HPDE6-E6E7 (cell line): ENCODE data around the gene CCDC116.
"Not testable (repeated sequence)": the region's sequence is repeated elsewhere in the genome, so short reads cannot be mapped to it uniquely, and the experiment has no call there.

Source experiments
- DNase-seq: peaks from one replicate; pipeline ENCODE4 v3.0.0; 2011; ENCODE audit warnings: missing footprints; ENCODE audit errors: extremely low spot score

CCDC116 gene, protein sequence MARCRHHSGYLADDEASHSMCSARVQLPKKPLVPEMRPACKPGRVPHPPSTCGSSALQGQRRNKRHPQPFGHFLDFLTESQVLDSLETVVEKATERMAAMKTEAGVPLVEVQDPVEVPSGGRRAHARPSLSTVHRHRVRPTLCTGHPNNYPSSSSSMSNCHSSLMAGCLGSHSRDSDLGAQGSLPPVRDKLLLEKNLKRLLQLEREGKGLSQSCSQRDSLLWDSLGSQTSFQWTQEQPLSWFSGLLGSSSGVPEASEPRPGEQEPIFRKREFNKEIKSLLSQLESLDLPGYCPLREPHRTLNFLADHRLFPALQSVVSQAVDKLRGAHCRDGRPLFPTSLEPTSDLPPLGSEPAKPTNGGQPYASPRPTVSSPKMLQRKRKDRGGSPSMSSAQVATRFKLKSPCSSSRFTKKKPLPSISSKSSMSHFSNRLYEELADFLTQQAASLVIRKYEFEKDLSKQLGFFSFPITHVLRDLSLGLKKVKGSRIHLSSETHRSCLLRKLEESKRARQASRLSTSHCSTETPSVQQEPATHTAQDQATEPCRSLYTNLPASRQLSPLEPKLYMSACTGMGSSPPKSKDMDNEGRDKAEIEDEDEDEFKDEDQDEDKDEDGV

GRCh38 chr22:21632237-21632895 is at the start of gene CCDC116:
TSS of gene CCDC116 (plus strand) at chr22:21632760. CDS start at chr22:21633182, 422 bp downstream.
- no peak for DNase-seq

GRCh38 chr22:21582801-21583740 is 49.5 kb upstream of the CCDC116 start:
- DNase-seq: no peak

DNA sequence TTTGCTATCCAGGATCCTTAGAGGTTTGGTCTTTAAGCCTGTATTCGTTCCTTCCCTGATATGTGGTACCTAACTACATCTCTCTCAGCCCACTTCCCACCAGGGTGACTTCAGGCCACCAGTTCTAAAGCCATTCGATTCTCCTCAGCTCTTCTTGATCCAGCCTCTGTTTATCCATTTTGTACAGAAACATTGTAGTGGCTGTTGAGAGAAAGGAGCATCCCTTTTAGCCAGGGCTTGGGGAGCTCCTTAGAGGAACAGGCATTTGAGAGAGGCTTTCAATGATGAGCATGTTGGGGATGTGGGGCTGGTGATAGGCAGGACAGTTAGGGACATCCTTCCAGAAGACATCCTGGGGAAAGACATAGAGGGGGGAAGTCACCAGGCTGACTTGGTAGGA is 47.2 kb upstream of the CCDC116 start:
- no peak for DNase-seq

DNA sequence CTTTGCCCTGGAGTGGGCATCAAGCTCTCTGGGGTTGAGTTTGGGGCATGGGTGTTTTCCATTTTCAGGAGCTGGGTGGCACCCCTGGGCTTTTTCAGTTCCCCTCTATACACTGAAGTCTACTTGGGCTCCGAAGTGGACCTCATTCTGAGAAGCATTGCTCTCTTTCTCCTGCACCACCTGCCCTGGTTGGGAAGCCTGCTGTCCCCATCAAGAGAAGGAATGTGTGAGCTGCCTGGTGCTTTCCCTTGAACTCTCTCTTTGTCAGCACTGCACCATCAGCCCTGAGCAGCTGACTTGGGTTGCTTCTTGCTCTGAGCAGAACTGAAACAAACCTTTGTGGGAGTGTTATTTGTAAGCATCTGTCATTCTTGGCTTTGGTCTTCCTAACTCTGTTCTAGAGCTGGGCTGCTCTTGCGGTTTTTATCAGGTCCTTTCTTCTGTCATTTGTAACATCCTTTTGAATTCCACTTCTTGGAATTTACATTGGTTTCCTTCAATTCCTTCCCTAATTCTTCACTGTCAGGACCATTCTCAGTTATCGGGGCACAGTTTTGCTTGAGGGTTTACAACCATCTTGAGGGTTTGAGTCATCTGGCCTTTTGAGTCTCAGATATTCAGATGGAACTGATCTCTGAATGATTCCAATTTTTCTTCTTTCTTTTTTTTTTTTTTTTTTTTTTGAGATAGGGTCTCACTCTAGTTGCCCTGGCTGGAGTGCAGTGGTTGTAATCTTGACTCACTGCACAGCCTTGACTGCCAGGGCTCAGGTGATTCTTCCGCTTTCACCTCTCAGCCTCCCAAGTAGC is 44.6 kb upstream of the CCDC116 start:
- no peak for DNase-seq

DNA sequence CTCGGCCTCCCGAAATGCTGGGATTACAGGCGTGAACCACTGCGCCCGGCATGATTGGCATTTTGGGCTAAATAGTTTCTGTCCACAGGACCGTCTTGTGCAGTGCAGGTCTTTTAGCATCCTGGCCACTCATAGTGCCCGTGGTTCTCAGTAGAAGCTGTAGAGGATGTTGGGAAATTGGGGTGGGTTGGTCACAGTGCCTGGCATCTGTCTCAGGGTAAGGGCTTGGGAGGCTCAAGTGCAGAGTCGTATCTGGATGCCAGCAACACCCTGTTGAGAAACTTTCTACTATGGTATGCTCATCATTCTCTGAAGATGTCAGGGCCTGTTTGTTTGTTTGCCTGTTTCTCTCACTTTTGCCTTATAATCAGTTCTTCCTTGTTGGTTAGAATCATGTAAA is 43.2 kb upstream of the CCDC116 start:
- no peak for DNase-seq

DNA sequence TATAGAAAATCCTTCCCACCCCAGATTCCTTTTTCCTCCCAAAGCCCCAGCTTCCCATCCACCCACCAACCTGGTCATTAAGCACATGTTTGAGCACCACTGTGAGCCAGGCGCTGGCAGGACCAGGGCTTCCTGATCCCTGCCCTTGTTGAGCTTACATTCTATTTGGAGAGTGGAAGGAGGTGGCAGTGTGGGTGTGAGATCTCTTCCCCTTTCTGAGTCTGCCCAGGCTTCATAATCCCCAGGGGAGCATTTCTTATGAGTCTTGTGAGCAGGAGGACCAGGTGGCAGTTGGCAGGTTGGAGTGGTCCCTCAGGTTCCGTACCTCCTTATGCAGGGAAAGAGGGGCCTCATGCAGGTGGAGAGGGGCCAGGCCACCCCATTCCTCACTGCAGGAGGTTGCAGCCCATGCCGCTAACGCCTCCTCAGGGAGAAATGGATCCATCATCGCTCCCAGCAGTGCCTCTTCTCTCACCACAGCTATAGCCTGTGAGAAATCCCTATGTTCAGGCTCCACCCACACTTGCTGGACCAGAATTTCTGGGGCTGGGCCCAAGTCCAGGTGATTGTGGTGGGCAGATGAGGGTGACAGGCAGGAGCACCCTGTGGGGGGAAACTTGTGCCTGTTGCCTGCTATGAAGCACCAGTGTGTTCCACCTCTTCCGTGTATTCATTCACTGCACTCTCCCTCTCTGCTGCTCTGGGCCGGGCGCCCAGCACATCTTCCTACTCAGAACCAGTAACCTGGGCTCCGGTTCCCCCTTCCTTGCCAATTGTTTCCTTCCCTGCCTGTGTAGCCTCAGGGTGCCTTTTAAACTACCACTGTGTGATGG is 41.5 kb upstream of the CCDC116 start:
- DNase-seq: no peak

- no peak for DNase-seq
Observed at GRCh38 chr22:21591695-21592094, 40.9 kb upstream of the CCDC116 start.

- no peak for DNase-seq
Observed at GRCh38 chr22:21592422-21592821, 40.1 kb upstream of the CCDC116 start.

DNA sequence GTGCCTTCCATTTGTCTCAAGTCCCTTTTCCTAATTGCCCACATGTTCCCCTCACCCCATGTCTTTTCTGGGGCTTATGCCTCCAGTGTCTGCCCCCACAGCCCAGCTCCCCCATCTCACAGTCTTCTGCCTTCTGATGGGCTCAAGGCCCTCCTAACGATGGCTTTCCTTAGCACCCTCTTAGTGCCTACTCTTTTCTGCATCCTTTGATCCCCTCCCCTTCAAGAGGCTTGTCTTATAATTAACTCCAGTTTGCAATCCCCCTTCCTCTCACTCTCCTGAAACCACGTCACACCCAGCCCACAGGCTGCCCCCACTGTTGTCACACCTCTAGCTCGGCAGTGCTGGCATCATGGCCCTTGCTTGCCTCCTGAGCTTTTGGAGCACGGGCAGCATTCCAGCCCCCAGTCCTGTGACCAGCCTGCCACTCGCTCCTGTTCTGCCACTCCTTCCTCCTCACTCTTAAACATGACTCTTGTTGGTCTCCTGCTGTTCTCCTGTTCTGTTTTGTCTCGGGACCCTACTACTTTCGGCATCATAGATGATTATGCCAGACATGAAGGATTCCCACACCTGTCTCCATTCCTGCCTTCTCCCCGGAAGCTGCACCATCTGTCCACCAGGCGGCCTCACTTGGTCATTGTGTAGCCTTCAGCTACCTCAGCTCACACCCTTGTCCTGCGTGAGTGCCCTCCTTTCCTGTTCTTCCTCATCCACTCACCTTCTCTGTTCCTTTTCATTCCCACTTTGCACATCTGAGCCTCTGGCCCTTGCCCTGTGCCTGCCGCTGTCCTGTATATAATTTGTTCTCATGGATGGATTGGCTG is 38.9 kb upstream of the CCDC116 start:
- no peak for DNase-seq

DNA sequence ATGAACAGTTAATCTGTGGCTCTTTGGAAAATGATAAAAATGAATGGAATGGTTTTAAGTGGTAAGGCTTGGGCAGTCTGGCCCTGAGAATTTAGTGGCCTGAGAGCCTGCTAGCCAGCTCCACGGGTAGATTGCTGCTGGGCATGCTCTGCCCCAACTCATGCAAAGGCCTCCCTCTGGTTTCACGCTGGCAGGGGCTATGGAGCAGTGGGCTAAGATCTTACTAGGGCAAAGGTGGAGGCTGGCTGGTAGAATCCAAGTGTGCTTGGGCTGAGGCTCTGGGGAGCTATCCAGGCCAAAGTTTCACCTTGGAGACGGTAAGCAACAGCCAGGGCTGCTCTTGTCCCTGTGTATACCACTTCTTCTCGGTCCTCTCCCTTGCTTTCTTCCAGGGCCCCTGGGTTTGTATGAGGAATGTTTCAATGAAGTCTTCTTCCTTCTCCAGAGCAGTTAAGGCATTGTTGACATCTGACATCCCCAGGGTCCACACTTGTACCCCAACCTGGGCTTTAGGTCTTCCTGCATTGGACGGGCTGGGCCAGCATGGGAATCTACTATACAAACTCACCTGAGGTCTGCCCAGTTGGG is 37.6 kb upstream of the CCDC116 start:
- DNase-seq: no peak

DNA sequence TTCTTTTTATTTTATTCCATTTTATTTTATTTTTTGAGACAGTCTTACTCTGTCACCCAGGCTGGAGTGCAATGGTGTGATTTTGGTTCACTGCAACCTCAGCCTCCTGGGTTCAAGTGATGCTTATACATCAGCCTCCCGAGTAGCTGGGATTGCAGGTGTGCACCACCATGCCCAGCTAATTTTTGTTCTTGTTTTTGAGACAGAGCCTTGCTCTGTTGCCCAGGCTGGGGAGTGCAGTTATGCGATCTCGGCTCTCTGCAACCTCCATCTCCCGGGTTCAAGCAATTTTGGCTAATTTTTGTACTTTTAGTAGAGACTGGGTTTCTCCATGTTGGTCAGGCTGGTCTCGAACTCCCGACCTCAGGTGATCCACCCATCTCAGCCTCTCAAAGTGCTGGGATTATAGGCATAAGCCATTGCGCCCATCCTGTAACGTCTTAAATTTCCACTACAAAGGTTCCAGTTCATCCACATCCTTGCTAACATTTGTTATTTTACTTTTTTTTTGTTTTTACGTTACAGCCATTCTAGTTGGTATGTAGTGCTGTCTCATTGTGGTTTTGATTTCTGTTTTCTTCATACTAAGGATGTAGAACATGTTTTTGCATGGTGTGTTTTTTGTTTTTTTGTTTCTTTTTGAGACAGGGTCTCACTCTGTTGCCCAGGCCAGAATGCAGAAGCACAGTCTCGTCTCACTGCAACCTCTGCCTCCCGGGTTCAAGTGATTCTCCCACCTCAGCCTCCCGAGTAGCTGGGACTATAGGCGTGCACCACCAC is 36.0 kb upstream of the CCDC116 start:
- DNase-seq: not testable (repeated sequence)

GRCh38 chr22:21598302-21598701 is 34.3 kb upstream of the CCDC116 start:
- DNase-seq: no peak

DNA sequence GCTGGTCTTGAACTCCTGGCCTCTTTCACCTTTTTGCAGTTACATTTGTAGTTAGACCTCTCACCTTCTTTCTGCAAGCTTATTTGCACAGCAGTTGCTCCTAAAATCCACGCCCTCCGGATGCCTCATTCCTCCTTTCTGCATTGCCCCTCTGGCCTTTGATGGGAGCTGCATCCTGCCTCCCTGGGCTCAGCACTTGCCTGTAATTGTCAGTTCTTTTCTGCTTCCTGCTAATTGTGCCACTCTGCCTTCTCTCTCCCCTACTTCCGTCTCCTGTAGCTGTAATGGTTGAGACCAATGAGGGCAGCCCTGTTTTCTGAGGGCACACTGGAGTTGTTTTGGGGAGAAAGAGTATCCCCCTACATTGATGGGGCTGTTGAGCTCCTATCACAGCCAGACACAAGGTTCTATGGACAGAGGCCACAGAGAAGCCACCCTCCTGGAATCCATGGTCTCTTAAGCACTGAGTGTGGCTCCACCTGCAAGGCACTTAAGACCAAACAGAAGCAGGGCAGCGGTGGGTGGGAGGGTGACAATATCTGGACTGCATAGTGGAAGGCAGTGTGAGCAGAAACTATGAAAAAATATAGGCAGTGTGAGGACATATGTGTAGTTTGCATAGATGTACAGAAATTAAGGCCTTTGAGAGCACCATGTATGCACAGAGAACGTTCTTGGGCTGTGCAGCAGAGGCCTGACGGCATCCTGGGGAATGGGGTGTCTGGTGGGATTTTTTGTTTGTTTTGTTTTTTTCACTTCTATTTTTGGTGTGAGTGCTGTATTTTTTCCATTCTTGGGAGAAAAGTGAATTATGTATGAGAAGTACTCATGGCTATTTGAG is 33.3 kb upstream of the CCDC116 start:
- no peak for DNase-seq

DNA sequence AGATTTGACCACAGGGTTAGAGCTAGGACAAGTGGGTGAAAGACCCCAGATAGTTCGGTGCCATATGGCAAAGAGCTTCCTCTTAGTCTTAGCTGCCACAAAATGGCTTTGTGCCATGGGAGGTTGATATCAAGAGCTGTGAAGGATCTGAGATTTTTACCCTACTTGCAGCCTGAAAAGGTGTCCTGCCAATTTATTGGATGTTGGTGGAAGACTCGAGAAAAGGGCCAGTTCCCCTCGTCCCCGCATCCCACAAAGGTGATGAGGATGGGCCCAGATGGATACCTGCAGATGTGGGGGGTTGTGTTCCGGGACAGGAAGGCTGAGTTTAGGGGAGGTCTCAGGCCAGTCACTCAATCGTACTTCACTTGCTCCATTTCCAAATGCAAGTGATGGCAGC is 30.0 kb upstream of the CCDC116 start:
- no peak for DNase-seq

- DNase-seq: no peak
Observed at GRCh38 chr22:21603973-21604372, 28.6 kb upstream of the CCDC116 start.

- no peak for DNase-seq
Observed at GRCh38 chr22:21605887-21606564, 26.5 kb upstream of the CCDC116 start.
